ENCODE results near the gene BTF3L4. TPM values are rescaled to one million over a fixed set of nuclear protein-coding genes. Genes with fewer than 3 reads are reported as not detected.
A peak's percentile ranks its signal among the peaks of the same experiment; 100 is the strongest.

Gene BTF3L4
- 76.9 and 83.6 TPM in 2 replicates for total RNA-seq

DNA sequence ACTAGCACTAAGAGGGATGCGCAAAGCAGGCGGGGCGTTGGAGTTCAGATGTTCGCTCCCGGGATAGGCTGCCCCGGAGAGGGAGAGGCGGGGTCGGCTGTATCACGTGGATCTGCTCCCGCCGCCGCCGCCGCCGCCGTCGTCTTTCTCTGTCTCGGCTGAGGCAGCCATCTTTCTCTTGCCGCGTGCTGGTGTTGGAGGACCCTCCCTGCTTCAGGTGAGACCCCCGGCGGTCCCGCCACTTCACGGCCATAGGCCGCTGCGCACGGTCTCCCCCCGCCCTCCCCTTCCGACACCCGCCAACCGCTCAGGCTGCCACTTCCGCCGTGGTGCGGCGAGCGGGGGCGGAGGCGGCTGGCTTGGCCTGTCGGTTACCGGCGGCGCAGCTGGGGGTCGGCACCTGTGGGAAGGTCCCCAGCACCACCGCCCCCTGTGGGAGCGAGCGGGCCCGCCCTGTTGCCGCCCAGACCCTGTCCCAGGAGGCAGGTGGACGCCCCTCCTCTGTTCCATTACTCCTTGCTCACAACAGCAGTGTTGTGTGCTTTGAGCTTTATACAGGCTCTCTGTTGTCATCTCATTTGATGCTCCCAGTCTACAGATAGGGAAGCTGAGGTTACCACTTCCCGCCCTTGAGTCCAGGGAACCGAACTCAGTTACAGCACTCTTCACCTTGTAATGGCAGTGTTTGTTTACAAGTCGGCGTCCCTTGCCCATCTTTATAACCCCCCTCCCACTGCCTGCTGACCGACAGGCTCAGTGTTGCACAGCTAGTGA, at the start of gene BTF3L4:
Gene BTF3L4, plus strand, starts transcription at position 133 of the 774 bp plus-strand sequence. CDS start 3,553 bp downstream, outside the sequence.
- peak; percentile 79 for DNase-seq (ENCODE audit: low read depth)
- Histone ChIP-seq H3K36me3 (ENCODE audit: control insufficient read depth, insufficient read depth, low read length) (no peaks in the 10 kb centered on the region), H3K4me3 (ENCODE audit: low read depth, low read length) (peak within 1 kb of the TSS; percentile 85), H3K27me3 (ENCODE audit: control insufficient read depth, insufficient read depth, low read length) (no peaks in the 10 kb centered on the region)
- TF ChIP-seq, protein P1, sequence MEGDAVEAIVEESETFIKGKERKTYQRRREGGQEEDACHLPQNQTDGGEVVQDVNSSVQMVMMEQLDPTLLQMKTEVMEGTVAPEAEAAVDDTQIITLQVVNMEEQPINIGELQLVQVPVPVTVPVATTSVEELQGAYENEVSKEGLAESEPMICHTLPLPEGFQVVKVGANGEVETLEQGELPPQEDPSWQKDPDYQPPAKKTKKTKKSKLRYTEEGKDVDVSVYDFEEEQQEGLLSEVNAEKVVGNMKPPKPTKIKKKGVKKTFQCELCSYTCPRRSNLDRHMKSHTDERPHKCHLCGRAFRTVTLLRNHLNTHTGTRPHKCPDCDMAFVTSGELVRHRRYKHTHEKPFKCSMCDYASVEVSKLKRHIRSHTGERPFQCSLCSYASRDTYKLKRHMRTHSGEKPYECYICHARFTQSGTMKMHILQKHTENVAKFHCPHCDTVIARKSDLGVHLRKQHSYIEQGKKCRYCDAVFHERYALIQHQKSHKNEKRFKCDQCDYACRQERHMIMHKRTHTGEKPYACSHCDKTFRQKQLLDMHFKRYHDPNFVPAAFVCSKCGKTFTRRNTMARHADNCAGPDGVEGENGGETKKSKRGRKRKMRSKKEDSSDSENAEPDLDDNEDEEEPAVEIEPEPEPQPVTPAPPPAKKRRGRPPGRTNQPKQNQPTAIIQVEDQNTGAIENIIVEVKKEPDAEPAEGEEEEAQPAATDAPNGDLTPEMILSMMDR (IDR thresholded peaks at IDR 0.05; ENCODE audit: insufficient read depth, low read length, poor library complexity, severe bottlenecking) = no peak

DNA sequence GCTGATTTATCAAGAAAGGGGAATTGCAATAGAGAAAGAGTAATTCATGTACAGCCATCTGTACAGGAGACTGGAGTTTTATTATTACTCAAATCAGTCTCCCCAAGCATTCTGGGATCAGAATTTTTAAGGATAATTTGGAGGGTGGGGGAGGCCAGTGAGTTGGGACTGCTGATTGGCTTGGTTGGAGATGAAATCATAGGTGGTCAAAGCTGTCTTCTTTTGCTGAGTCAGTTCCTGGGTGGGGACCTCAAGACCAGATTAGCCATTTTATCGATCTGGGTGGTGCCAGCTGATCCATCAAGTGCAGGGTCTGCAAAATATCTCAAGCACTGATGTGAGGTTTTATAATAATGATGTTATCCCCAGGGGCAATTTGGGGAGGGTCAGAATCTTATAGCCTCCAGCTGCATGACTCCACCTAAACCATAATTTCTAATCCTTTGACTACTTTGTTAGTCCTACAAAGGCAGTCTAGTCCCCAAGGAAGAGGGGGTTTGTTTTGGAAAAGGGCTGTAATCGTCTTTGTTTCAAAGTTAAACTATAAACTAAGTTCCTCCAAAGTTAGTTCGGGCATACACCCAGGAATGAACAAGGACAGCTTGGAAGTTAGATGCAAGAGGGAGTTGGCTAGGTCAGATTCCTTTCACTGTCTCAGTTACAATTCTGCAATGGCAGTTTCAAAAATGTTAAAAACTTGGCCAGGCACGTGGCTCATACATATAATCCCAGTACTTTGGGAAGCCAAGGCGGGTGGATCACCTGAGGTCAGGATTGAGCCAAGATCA, 48.7 kb upstream of the BTF3L4 start:
- H3K4me3 ChIP-seq (ENCODE audit: low read depth, low read length) = no peak overlapping the region
- no peak for DNase-seq (ENCODE audit: low read depth)
- TF ChIP-seq, protein P1 (IDR thresholded peaks at IDR 0.05; ENCODE audit: insufficient read depth, low read length, poor library complexity, severe bottlenecking) = no peak
- no peaks in the 10 kb centered on the region for H3K27me3 ChIP-seq (ENCODE audit: control insufficient read depth, insufficient read depth, low read length)
- no peaks in the 10 kb centered on the region for H3K36me3 ChIP-seq (ENCODE audit: control insufficient read depth, insufficient read depth, low read length)

DNA sequence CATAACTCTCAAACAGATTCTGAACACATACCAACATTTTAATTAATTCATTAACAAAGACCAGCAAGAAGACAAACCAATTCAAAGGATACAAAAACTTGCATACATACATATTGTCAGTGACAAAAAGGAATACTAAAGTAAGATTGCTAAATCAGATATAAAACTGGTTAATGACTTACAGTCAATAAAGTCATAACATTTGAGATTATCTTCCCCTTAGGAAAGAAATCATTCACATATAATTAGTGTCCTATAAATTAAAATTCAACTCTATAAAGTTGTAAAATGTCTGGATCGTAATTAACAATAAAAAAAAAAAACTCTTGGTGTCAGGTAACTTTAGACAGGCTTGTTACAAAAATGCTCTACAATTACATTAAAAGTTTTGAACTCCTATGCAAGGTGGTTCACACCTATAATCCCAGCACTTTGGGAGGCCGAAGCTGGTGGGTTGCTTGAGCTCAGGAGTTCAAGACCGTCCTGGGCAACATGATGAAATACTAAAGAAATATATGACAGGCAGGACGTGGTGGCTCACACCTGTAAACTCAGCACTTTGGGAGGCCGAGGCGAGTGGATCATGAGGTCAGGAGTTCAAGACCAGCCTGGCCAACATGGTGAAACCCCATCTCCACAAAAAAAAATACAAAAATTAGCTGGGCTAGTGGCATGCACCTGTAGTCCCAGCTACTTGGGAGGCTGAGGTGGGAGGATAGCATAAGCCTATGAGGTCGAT, 47.9 kb upstream of the BTF3L4 start:
- H3K36me3 ChIP-seq (ENCODE audit: control insufficient read depth, insufficient read depth, low read length) = no peaks in the 10 kb centered on the region
- no peak for DNase-seq (ENCODE audit: low read depth)
- no peak overlapping the region for H3K4me3 ChIP-seq (ENCODE audit: low read depth, low read length)
- TF ChIP-seq, protein P1 (IDR thresholded peaks at IDR 0.05; ENCODE audit: insufficient read depth, low read length, poor library complexity, severe bottlenecking) = no peak
- H3K27me3 ChIP-seq (ENCODE audit: control insufficient read depth, insufficient read depth, low read length) = no peaks in the 10 kb centered on the region

DNA sequence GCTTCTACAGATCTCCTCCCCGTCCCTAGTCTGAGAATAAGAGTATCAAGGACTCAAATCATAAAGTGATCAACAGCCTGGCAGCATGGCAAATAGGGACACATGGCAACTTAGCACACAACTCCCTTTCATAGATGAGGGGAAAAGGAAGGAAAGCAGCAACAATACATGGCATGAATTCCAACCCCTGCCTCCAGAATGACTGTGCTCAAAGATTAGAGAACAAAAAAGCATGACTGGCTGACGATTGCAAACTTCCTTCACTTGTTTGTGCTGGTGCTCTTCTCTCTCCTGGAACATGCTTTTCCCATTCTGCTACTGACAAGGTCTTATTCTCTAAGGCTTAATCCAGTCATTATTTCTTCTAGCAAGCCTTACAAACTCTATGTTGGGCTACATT, 34.0 kb upstream of the BTF3L4 start:
- TF ChIP-seq, protein P1 (IDR thresholded peaks at IDR 0.05; ENCODE audit: insufficient read depth, low read length, poor library complexity, severe bottlenecking) = no peak
- no peak overlapping the region for H3K4me3 ChIP-seq (ENCODE audit: low read depth, low read length)
- H3K36me3 ChIP-seq (ENCODE audit: control insufficient read depth, insufficient read depth, low read length) = peaks cover 1% of the 10 kb centered on the region
- no peak for DNase-seq (ENCODE audit: low read depth)
- H3K27me3 ChIP-seq (ENCODE audit: control insufficient read depth, insufficient read depth, low read length) = no peaks in the 10 kb centered on the region

DNA sequence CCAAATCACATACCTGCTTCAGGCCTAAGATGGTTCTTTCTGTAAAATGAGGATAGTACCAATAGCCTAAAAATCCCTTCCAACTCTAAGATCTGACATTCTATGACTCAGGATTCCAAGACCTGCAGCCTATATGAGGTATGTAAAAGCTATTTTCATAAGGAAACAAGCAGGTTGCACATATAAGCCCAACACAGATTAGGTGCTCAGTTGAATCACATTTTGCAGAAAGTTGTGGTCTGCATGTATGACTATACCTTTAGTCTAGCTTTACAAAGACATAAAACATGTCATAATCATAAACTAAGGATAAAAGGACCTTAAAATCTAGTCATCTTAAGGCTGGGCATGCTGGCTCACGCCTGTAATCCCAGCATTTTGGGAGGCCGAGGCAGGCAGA, 29.8 kb upstream of the BTF3L4 start:
- peaks cover 1% of the 10 kb centered on the region for H3K36me3 ChIP-seq (ENCODE audit: control insufficient read depth, insufficient read depth, low read length)
- H3K4me3 ChIP-seq (ENCODE audit: low read depth, low read length) = no peak overlapping the region
- no peak for DNase-seq (ENCODE audit: low read depth)
- TF ChIP-seq, protein P1 (IDR thresholded peaks at IDR 0.05; ENCODE audit: insufficient read depth, low read length, poor library complexity, severe bottlenecking) = no peak
- H3K27me3 ChIP-seq (ENCODE audit: control insufficient read depth, insufficient read depth, low read length) = no peaks in the 10 kb centered on the region
